HG03108 (cell line): ENCODE measurements around the gene MEF2D.

Experiments used
- ATAC-seq: cut with Tn5 transposase; IDR thresholded peaks from one replicate; pipeline ENCODE4 v1.9.1; 2021; ENCODE audit warnings: moderate library complexity; ENCODE audit not compliant: unreplicated experiment

Gene MEF2D

DNA sequence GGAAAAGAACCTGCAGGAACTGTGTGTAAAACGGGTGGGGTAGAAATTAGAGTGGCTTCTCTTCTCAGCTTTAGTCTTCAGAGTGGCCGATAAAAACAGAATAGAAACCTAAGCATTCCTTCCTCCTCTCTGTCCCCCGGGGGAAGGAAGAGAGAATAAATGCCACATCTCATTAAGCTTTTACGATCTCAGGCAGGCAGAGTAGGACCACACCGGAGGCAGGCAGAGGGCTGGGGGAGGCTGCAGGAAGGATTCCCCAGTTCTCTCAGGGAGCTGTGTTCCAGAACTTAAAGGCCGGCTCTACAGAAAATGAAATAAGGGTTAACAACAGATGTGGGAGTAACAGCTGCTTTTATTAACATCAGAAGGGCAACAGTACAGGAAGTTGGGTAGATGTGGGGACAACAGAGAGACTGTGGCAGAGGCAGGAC is 24.5 kb upstream of the MEF2D start:
- no peak for ATAC-seq

DNA sequence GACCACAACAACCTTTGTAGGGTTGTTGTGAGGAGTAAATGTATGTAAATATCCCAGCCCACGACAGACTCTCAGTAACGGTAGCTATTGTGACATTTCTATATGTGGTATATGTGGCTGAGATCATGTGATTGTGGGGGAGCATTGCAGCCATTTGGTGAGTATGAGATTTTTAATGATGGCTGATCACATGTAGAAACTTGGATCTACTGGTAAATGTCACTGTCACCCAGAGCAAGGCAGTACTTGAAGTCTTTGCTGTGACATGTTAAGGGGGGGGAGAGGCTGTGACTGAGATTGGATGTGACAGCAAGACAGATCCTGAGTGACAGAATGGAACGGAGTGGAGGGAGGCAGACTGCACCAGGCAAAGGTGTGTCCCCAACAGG is 23.9 kb upstream of the MEF2D start:
- ATAC-seq, result no peak

DNA sequence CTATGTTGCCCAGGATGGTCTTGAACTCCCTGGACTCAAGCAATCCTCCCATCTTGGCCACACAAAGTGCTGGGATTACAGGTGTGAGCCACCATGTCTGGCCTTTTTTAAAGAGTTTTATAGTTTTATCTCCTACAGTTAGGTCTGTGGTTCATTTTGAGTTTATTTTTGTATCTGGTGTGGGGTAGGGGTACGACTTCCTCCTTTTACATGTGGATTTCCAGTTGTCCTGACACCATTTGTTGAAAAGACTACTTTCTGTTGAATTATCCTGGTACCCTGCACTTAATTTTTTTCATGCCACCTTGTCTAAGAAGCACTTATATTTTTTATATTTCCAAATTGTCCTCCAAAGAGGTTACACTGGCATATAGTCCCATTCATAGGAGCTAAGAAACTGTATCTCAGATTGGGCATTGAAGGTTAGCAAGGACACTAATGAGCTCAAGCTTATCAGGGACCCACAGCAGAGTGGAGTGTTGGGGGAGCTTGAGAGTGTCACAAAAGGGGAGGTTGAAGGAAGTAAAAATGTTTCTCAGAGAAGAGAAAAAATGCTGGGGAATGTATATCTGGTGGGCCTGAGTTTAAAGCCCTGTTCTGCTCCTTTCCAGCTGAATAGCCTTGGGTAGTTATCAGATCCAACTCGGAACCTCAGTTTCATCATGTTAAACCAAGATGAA is 23.4 kb upstream of the MEF2D start:
- ATAC-seq, result no peak

DNA sequence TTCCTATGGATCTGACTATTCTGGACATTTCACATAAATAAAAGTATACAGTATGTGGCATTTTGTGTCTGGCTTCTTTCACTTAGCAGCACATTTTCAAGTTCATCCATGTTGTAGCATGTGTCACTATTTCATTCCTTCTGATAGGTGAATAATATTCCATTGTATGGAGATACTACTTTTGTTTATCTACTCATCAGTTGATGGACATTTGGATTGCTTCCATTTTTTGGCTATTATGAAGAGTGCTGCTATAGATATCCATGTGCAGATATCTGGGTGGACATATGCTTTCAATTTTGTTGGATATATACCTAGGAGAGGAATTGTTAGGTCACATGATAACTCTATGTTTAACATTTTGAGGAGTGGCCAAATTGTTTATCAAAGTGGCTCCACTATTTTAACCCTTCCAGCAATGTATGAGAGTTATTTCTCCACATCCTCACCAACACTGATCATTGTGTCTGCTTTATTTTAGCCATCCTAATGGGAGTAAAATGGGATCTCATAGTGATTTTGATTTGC is 21.9 kb upstream of the MEF2D start:
- no peak for ATAC-seq

DNA sequence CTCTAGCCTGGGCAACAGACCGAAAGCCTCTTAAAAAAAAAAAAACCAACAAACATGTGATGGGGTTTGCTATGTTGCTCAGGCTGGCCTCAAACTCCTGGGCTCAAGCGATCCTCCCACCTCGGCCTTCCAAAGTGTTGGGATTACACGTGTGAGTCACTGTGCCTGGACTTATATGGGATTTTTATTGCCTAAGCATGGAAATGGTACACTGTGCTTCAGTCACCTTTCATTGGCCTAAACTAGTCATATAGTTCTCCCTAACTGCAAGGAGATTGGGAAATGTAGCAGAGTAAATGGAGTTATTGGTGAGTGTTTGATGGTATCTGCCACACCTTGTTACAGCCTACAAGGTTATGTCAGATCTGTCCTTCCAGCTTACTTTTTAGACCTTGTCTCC is 17.2 kb upstream of the MEF2D start:
- no peak for ATAC-seq

DNA sequence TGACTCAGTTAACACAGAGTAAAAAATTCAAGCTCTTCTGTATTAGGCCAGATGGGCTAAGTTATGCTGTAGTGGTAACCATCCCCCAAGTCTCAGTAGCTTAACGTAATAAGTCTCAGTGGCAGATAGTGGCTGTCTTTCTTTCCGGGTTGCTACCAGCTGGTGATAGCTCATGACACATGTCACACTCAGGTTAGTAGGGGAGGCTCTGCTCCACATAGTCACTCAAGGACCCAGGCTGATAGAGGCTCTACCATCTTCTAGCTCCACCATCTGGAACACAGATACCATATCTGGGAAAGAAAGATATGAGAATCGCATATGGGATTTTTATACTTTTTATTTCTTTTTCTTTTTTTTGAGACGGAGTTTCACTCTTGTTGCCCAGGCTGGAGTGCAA is 16.2 kb upstream of the MEF2D start:
- no peak for ATAC-seq

DNA sequence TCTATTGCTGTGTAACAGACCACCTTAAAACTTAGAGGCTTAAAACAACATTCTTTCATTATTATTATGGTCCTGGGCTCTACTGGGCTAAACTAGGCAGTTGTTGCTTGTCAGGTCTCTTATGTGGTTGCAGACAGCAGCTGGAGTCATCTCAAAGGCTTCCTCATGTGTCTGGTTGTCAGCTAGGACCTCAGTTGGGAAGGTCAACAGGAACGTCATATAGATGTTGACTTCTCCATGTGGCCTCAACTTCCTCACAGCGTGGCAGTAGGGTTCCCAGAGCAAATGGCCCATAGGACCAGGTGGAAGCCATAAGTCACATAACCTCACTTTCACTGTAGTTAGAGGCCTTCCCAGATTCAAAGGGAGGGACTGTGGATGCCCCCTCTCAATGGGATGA is 15.4 kb upstream of the MEF2D start:
- no peak for ATAC-seq

DNA sequence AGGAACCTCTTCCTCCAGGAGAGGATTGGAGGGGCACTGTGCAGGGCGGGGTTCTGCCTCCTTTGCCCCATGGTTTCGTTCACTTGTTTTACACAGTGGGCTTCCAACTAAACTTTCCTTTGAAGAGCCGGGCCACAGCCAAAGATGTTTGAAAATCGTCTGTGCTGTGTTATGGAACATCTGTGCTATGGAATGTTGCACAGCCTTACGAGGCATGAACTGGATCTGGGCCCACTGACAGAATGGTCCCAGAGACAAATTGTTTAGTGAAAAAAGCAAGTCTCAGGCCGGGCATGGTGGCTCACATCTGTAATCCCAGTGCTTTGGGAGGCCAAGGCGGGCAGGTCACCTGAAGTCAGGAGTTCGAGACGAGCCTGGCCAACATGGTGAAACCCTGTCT is 12.6 kb upstream of the MEF2D start:
- no peak for ATAC-seq

DNA sequence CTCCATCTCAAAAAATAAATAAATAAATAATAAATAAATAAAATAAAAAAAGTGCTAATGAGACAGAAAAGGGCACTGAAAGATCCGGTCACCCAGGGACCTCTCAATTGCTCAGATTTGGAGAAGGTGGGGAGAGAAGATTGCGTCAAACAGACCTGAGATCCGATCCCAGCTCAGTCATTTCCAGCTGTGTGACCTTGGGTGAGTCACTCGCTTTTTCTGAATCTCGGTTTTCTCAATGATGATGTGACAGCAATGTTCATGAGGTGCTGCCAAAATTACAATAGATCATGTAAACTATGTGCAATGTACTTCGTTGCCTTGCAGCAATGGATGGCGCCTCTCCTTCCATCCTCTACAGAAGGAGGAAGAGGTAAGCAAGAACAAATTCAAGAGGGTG is 11.1 kb upstream of the MEF2D start:
- ATAC-seq, result no peak

DNA sequence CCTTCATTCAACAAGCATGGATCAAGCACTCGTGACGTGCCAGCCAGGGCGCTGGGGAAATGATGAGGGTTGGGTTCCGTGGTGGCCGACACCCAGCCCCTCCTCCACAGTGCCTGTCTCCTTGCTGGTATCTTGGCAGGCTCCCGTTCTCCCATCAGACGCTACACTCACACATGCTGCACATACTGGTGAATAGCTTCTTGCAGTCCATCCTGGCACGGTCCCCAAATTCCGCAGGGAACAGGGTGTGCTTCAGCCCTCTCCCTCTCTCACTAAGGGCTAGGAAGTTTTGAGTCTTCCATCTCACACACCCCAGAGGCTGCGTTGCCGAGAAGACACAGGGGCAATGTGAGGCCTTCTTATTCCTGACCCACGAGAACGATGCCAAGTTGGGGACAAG is 10.1 kb upstream of the MEF2D start:
- ATAC-seq, result no peak

DNA sequence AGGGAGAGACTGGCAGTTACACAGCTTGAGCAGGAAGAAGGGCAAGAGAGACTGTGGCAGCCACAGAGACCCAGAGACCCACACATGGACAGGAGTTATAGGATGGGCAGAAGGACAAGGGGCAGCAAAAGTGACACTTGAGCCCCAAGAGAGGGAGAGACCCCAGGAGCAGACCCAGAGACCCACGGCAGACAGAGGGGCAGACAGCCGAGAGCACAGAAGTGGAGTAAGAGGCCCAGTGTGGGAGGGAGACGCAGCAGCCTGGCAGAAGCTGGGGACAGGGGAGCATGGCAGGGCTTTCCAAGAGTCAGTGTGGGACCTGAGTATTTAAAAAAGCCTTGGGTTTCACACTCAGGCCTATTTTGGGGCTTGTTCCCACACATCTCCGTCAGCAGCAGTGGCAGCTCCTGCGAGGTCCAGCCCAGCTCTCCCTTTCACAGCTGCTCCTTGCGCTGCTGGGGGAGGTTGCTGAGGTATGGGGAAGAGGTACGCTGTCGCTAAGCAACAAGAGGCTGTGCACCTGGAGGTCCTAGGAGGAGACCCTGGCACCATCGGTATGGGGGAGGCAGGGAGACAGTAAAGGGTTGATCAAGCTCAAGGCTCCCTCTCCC is 9.0 kb upstream of the MEF2D start:
- ATAC-seq, result no peak

DNA sequence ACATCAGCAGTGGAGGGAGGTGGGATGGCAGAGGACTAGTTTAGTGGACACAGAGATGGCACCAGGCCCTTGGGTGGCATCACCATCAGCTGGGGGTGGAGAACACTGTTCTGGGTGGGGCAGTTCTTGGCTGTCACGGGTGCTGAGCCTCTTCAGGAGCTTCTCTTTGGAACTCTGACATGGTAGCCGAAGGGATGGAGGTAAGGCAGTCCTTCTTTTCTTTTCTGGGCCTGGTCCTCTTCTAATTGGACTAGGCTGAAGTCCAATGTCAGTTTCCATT is 8.3 kb upstream of the MEF2D start:
- ATAC-seq, result no peak

DNA sequence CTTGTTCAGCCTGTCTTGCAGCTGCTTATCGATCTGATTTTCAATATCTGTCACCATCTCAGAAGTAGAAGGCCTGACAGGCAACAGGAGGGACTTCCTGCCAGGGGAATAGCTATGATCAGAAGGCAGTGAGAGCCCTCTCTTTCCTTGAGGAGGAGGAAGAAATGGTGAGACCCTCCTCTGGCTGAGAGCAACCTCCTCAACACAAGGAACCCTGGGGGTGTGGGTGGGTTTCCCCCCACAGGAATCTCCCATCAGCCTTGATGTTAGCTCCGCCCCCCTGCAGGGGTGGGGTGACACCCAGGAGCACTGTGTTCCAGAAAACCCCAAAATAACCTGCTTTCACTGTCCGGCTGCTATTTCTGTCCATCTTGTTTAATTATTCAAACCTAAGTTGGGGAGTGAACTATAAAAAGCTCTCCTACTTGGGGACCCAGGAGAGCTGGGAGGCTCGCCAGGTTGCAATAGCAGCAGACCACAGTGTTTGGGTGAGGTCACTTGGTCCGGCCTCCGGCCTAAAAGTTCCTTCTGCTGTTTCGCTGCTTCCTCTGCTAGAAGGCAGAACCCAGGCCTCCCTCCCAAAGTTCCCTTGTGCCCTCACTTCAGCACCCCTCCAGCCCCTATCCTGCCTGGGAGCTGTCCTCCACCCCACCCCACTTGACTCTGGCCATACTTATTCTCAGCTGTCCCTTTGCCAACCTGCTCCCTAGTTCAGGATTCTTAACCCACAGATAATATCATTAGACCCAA is 7.8 kb upstream of the MEF2D start:
- no peak for ATAC-seq

DNA sequence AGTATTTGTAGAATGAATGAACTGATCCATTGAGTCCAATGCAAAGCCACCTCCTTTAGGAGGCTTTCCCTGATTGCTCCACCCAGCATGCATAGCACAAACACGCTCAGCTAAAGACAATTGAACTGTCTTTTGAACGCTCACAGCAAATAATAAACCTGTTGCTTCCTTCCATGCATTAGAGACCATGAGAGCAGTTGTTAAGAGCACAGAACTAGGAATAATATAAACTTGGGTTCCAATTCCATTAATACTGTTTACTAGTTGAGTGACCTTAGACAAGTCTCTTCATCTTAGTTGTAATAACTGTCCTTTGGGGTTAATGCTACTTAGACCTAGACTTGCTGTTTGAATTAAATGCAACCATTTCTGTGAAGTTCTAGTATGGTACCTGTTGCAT is 5.9 kb upstream of the MEF2D start:
- ATAC-seq, result no peak

DNA sequence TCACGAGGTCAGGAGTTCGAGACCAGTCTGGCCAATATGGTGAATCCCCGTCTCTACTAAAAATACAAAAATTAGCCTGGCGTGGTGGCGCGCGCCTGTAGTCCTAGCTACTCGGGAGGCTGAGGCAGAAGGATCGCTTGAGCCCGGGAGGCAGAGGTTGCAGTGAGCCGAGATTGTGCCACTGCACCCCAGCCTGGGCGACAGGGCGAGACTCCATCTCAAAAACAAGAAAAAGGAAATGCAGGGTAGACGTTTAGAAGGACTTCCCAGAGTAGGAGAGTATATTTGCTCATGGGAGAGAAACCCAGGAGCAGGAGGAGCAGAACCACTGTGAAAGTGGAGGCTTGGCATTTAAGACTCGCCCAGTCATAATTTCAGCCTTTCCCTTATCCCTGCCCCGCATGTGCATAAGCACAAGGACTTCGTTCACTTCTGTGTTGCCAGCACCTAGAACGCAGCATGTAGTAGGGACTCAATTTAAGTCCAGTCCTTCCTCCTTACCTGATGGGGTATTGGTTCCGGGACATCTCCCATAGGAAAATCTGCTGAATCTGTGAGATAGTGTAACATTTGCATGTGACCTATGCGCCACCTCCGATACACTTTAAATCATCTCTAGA is 5.2 kb upstream of the MEF2D start:
- ATAC-seq, result no peak

DNA sequence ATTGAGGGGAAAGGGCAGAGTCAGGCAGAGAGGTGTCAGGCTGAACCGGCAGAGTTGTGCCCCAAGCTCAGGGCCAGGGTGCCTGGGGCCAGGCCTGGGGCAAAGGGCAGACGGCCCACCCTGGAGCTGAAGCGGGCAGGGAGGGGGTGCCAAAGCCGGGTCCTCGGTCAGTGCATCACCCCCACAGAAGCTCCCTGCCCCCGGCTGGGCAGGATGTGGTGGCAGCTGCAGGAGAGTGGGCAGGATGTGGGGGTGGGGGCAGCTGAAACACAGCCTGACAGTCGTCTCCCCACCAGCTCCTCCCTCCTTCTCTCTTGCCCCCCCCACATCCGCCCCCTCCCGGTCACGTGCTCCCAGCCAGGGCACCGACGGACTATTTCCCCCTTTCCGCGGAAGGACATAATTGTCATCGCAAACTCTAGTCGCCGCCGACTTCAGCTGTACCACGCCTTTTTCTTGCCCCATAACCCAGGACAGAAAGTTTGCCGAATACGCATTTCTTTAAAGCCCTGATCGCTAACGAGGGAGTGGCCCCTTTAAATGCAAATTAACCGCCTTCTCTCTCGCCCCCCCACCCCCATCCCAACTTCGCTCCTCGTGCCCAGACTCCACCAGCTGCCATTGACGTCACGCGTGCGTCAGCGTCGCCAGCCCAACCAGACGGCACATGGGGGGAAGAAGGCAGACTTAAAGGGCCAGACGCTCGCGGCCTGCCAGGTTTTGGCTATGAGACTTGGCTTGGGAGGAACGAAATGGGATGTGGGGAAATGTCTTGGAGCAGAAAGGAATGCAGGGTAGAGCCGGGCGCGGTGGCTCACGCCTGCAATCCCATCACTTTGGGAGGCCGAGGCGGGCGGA is 4.5 kb upstream of the MEF2D start:
- peak; percentile 29 for ATAC-seq

DNA sequence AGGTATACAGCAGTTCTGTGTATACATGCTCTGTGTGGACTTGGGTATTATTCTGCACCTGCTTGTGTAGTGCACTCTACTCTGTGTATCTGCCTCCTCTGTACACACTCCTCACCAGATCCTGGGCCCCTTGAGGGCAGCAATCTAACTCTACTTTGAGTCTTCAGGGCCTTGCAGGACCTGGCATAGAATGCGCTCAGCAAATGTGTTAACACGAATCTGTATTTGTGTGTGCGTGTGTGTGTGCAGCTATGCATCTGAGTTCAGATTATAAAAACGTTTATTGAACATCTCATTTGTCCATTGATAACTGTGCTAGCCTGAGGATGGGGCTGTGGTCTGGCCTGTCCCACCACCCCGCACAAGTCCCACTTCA is 3.9 kb upstream of the MEF2D start:
- no peak for ATAC-seq

DNA sequence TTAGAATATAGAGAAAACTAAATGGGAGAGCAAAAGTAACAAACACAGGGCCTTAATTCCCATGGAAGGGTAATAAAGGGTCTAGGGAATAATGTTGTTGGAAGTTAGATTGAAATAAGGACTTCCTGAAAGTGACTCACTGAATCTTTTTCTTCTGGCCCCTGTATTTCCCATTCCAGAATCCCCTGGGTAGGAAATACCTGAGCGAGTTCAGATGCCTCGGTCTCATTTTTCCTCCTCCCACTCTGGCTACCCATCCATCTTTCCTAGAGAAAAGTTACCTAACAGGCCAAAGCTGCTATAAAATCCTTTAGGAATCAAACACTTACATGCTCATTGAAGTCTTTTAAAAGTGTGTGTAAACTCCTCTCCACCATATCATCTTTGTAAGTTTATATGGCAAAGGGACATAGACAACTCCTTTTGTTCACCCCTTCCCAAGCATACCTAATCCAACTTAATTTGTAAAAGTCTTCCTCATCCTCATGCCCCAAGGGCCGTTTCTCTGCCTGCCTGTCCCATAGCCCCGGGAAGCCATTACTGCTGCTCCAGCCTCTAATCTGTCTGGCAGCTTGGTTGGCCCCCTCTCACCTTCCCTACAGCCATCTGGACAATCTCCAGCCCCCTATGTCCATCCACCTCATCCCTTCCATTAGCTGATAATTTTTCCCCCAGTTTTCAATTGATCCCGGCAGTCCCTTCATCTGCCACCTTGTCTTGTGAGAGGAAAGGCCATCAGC is 3.3 kb upstream of the MEF2D start:
- no peak for ATAC-seq

DNA sequence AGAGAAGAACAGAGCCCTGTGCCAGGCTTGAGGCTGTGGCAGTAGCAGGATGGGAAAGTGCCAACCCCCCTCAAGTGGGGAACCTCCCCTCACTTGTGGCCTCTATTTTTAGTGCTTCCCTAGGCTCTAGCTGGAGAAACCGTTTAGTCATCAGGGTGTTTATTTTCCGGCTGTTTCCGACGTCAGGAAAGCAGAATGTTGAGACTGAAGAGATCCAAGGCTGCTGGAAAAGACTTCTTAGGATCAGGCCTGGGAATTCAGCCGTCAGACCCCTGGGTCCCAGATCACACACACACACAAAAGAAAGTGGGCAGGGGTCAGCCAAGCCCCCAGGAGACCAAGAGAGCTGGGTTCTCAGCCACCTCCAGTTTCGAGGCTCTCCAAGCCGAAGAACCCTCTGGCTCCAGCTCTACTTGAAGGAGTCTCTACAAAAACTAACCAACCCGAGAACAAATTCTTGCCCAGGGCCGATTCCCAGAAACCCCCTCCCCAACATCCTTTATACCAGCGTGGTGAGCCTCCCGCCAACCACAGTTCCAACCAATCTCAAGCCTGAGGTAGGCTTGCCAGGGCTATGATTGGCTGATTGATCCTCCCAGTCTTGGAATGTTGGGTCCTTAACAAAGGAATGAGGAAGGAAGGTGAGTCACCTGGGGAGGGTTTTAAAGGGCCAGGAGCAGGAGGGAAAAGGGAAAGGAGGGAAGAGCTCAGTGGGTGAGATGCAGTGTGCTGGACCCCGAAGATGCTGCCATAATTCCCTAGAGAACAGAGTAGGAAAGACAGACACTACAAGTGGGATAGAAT is 2.5 kb upstream of the MEF2D start:
- no peak for ATAC-seq
